Measurements from ENCODE around the gene EYA2.
A peak's percentile ranks its signal among the peaks of the same experiment; 100 is the strongest.

EYA2 gene

DNA sequence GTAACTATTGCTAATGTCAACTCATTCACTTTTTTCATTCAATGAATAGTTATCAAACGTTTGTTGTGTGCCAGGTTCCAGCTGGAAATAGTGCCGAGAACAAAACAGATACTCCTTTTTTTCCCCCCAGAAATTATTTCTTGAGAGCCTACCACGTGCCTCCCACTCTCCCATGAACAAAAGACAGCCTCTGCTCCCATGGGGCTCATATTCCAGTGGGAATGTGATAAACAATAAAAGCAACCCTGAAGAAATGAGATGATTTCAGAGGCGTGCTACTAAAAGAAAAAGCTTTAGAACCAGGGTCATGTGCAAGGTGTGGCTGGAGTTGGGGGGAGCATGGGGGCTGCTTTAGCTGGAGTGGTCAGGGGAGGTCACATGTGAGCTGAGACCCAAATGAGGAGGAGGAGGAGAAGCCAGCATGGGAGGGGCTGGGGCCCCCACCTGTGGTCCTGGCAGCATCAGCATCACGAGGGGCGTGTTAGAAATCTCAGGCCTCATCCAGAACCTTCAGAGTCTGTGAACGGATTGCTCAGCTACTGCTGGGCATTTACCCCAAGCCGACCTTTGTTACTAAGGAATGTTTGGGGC is 157.4 kb downstream of the EYA2 start:
- ATAC-seq (no peak), DNase-seq (no peak)
- Mint-ChIP-seq H3K4me1 (no peaks in the 10 kb centered on the region), H3K9me3 (no peaks in the 10 kb centered on the region), H3K27me3 (peaks cover 24% of the 10 kb centered on the region), H3K4me3 (no peak overlapping the region), H3K27ac (no peak overlapping the region)

GRCh38 chr20:47054506-47054905 is 159.9 kb downstream of the EYA2 start:
- DNase-seq, result no peak
- ATAC-seq, result no peak
- no peaks in the 10 kb centered on the region for H3K4me1 Mint-ChIP-seq
- H3K27ac Mint-ChIP-seq, result no peak overlapping the region
- no peaks in the 10 kb centered on the region for H3K9me3 Mint-ChIP-seq
- H3K4me3 Mint-ChIP-seq, result no peak overlapping the region
- peaks cover 14% of the 10 kb centered on the region for H3K27me3 Mint-ChIP-seq

- DNase-seq (no peak), ATAC-seq (no peak)
- Mint-ChIP-seq H3K4me3 (no peak overlapping the region), H3K27me3 (peaks cover 14% of the 10 kb centered on the region), H3K9me3 (no peaks in the 10 kb centered on the region), H3K27ac (no peak overlapping the region), H3K4me1 (no peaks in the 10 kb centered on the region)
Measured at GRCh38 chr20:47054945-47055344, 160.3 kb downstream of the EYA2 start.

DNA sequence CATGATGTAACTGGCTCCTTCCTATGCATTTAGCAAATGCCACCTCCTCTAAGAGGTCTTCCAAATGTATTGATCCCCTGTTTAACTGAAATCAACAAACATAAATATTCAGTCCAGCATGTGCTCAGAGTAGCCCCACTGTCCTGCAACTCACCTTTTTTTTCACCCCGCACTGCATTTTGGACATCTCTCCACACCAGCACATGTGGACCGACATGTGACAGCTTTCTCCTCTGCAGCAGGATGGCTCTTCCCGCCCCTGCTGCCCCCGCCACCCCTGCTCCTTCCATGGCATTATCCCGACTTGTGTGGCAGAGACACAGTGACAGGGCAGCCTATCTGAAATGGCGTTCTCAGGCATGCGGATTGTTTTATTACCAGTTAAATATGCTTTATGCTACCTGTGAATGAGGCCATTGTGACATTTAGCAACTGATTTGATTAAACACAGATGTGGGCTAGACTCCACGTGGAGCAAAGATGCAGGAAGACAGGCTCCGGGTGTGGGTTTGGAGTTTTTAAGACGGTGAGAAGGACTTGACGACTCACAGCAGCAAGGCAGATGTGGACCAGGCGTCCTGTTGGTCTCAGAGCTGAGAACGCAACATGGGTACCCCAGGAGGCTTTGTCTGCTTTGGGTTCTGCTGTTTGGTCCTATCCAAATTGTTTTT is 161.2 kb downstream of the EYA2 start:
- Mint-ChIP-seq H3K27ac (peak overlapping the region in 1 of 2 donors; percentile 14), H3K4me3 (no peak overlapping the region), H3K9me3 (no peaks in the 10 kb centered on the region), H3K4me1 (no peaks in the 10 kb centered on the region), H3K27me3 (peaks cover 14% of the 10 kb centered on the region)
- ATAC-seq (no peak), DNase-seq (no peak)

GRCh38 chr20:47057661-47058060 is 163.0 kb downstream of the EYA2 start:
- Mint-ChIP-seq H3K4me1 (no peaks in the 10 kb centered on the region), H3K27ac (no peak overlapping the region), H3K4me3 (no peak overlapping the region), H3K27me3 (peaks cover 23% of the 10 kb centered on the region), H3K9me3 (no peaks in the 10 kb centered on the region)
- DNase-seq (no peak), ATAC-seq (no peak)

DNA sequence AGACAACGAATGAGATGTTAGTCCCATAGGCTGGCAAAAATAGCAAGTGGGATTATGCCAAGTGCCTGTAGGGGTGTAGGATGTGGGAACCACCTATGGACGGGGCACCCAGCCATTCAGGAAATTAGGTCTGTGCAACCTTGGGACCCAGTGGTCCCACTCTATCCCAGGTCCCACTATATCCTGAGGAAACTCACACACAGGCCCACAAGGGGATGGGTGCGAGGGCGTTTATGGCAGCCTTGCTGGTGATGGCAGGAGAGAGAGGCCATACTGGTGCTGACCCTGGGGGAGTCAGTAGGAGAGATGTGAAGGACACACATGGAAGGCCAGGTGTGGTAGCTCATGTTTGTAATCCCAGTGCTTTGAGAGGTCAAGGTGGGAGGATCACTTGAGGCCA is 163.6 kb downstream of the EYA2 start:
- no peak for ATAC-seq
- no peaks in the 10 kb centered on the region for H3K9me3 Mint-ChIP-seq
- H3K4me1 Mint-ChIP-seq, result no peaks in the 10 kb centered on the region

GRCh38 chr20:47059536-47059935 is 164.9 kb downstream of the EYA2 start:
- Mint-ChIP-seq H3K27me3 (peaks cover 25% of the 10 kb centered on the region), H3K4me3 (no peak overlapping the region), H3K4me1 (no peaks in the 10 kb centered on the region), H3K9me3 (peaks cover 2% of the 10 kb centered on the region in 2 donors), H3K27ac (peak overlapping the region in 1 of 2 donors; percentile 13)
- ATAC-seq, result no peak
- no peak for DNase-seq

More for the DNA sequence above, 163.6 kb downstream of the EYA2 start:
- Mint-ChIP-seq H3K4me3 (no peak overlapping the region), H3K27ac (no peak overlapping the region), H3K27me3 (peaks cover 23% of the 10 kb centered on the region)
- no peak for DNase-seq

GRCh38 chr20:47061549-47061948 is 166.9 kb downstream of the EYA2 start:
- H3K9me3 Mint-ChIP-seq, result peaks cover 6 to 7% of the 10 kb centered on the region in 2 donors
- no peak for ATAC-seq
- peaks cover 16% of the 10 kb centered on the region for H3K27me3 Mint-ChIP-seq
- no peak for DNase-seq
- H3K27ac Mint-ChIP-seq, result no peak overlapping the region
- no peaks in the 10 kb centered on the region for H3K4me1 Mint-ChIP-seq
- H3K4me3 Mint-ChIP-seq, result no peak overlapping the region

DNA sequence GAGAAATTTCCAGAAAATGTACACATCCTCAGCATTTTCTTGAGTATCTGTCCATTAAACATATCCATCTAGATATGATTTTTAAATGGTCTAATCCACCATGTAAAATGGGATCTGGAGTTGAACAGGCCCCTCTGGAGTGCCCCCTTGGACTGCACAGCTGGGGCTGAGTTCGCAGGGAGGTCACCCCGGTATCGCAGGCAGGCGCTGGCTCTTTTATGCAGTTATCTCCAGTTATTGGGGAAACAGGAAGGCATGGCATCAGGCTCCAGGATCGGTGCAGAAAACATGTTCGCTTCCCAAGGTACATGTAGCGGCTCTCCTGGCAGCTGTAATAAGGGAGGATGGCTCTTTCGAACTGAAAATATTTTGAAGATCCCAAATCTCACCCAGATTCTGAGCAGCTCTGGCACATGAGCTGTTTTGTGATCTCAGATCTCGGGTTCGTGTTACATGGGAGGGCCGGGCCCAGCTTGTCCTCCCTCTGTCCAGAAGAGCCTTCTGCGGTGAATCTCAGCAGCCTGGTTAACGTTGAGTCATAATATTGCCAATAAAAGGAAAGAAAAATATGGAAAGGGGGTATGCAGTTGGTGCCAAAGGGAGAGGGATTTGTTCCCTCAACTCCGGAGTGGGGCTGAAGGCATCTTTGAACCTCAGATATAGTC is 167.7 kb downstream of the EYA2 start:
- ATAC-seq (no peak), DNase-seq (no peak)
- Mint-ChIP-seq H3K4me1 (no peaks in the 10 kb centered on the region), H3K27me3 (peaks cover 16% of the 10 kb centered on the region), H3K27ac (no peak overlapping the region), H3K4me3 (no peak overlapping the region), H3K9me3 (peaks cover 7 to 10% of the 10 kb centered on the region in 2 donors)

GRCh38 chr20:47063407-47063806 is 168.8 kb downstream of the EYA2 start:
- DNase-seq (no peak), ATAC-seq (no peak)
- Mint-ChIP-seq H3K27ac (no peak overlapping the region), H3K4me1 (no peaks in the 10 kb centered on the region), H3K4me3 (no peak overlapping the region), H3K9me3 (peaks cover 17 to 18% of the 10 kb centered on the region in 2 donors), H3K27me3 (peaks cover 16% of the 10 kb centered on the region)

- no peak for ATAC-seq
- H3K27ac Mint-ChIP-seq, result no peak overlapping the region
Measured at GRCh38 chr20:47063808-47064207, 169.2 kb downstream of the EYA2 start.

DNA sequence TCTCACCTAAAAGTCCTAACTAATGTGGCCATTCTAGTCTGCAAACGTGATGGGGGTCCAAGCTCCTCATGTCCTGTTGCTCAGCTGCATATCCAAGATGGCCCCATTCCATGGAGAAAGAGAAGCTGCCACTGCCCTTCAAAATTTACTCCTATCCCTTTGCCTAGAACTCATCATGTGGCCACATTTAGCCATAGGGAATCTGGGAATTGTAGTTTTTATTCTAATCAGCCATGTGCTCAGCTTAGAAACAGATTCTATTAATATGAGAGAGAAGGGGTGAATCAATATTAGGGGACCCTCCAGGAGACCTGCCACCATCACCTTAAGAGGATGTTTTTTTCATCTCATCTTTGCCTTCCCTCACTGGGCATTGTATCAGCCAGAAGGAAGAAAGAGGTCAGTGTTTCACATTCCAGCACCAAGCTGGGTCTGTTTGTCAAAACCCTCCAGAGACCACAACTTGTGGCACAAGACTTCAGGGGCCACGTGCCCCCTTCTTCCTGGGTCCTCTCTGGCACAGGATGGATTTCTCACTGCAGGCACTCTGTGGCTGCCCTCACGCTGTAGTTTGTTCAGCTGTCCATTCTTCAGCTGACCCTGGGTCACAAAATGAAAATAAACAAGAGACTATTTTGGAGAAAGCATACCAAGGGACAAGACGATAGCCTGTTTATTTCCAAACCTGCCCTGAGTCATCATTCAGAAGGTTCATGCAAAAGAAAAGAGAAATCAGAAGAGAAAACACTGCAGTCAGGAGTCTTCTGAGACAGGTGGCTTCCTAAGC is 172.0 kb downstream of the EYA2 start:
- Mint-ChIP-seq H3K9me3 (peaks cover 17 to 22% of the 10 kb centered on the region in 2 donors), H3K27me3 (peaks cover 16% of the 10 kb centered on the region), H3K27ac (no peak overlapping the region), H3K4me3 (no peak overlapping the region), H3K4me1 (no peaks in the 10 kb centered on the region)
- ATAC-seq, result no peak
- no peak for DNase-seq

More at GRCh38 chr20:47063808-47064207, 169.2 kb downstream of the EYA2 start:
- H3K4me1 Mint-ChIP-seq, result no peaks in the 10 kb centered on the region
- peaks cover 17 to 22% of the 10 kb centered on the region in 2 donors for H3K9me3 Mint-ChIP-seq
- DNase-seq, result no peak
- H3K27me3 Mint-ChIP-seq, result peaks cover 16% of the 10 kb centered on the region
- no peak overlapping the region for H3K4me3 Mint-ChIP-seq

- H3K4me1 Mint-ChIP-seq, result no peaks in the 10 kb centered on the region
- H3K27ac Mint-ChIP-seq, result no peak overlapping the region
- no peak for ATAC-seq
- H3K9me3 Mint-ChIP-seq, result peaks cover 17 to 22% of the 10 kb centered on the region in 2 donors
- DNase-seq, result no peak
- H3K27me3 Mint-ChIP-seq, result peaks cover 7% of the 10 kb centered on the region
- no peak overlapping the region for H3K4me3 Mint-ChIP-seq
Measured at GRCh38 chr20:47067776-47068175, 173.1 kb downstream of the EYA2 start.

DNA sequence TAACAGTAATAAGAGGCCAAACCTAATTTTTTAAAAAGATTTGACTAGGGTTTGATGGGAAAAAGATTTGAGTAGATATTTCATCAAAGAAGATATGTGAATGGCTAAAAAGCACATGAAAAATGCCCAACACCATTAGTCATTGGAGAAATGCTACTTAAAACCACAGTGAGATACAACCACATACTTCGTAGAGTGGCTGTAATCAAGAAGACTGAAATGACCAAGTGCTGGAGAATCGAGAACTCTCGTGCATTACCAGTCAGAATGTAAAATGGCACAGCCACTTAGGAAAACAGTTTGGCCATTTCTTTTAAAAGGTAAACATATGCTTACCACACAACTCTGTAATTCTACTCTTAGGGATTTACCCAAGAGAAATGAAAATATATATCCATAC is 175.5 kb downstream of the EYA2 start:
- no peak for ATAC-seq
- peaks cover 13 to 21% of the 10 kb centered on the region in 2 donors for H3K9me3 Mint-ChIP-seq
- H3K27ac Mint-ChIP-seq, result no peak overlapping the region
- H3K4me1 Mint-ChIP-seq, result no peaks in the 10 kb centered on the region
- H3K27me3 Mint-ChIP-seq, result peaks cover 11% of the 10 kb centered on the region
- DNase-seq, result no peak
- no peak overlapping the region for H3K4me3 Mint-ChIP-seq

DNA sequence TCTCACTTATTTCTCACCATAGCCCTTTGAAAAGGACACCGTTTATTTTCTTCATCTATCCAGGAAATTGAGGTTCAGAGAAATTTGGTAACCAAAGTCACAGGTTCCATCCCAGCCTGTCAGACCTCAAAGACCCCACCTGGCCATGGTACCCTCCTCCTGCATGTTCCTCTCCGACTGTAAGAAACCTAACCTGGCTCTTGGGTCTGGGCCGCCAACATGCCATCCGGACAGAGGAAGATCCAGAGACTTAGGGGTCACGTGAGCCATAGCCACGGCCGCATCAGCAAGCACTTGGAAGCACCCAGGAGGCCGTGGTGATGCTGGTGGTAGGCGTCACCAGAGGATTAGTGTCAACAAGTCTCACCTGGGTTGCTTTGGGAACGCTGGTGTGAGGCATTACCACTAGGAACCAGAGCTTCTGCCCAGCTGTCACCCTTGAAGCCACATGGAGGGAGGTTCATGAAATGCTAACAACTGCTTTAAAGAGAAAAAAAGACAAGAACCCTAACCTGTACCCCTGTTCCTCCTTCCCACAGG is 177.1 kb downstream of the EYA2 start:
- Mint-ChIP-seq H3K4me1 (no peaks in the 10 kb centered on the region), H3K27ac (no peak overlapping the region), H3K4me3 (no peak overlapping the region), H3K27me3 (peaks cover 11% of the 10 kb centered on the region), H3K9me3 (peaks cover 10 to 25% of the 10 kb centered on the region in 2 donors)
- DNase-seq (no peak), ATAC-seq (no peak)

Measured in stimulated activated naive CD8-positive, alpha-beta T cell treated with anti-CD3 and anti-CD28 coated beads, Interleukin-15, amount 100 ng/mL, for 72 hours (primary cell).